T-cell (primary cell): ENCODE measurements around the gene LPCAT2. TPM values are rescaled to one million over a fixed set of nuclear protein-coding genes. Genes with fewer than 3 reads are reported as not detected.

Experiments
- ATAC-seq, 4 experiments: fragments of 200-7000 bp in 3 of 4; fragments of 150-1000 bp in 1 of 4; cut with Tn5 transposase; replicated peaks in 1 of 4; 1 replicate in 3 of 4; 2 replicates in 1 of 4; pipeline ENCODE4 v1.10.0; 2021; ENCODE audit warnings: moderate library complexity in 3 of 4, mild to moderate bottlenecking in 2 of 4, moderate number of reproducible peaks in 1 of 4
- CTCF ChIA-PET, 2 donors: fragments of 300-600 bp; sonication (Branson Sonifier 250); formaldehyde crosslinking; loops; one replicate each; lab custom pipeline; 2022; ENCODE audit warnings: antibody characterized with exemption in 2 of 2; lab: Charles Lee
- POLR2A ChIA-PET, 2 donors: fragments of 300-600 bp; sonication (Branson Sonifier 250); formaldehyde crosslinking; loops; one replicate each; lab custom pipeline; 2022; ENCODE audit warnings: antibody characterized with exemption in 2 of 2; lab: Charles Lee
- DNase-seq, 35 experiments: peaks; one replicate each; pipeline versions ENCODE4 v3.0.0 to v3.0.0-alpha.2; 2013 to 2023
- H3K27ac ChIP-seq: one replicate; pipeline ENCODE4 v1.5.1; 2013; ENCODE audit warnings: low read length
- H3K27me3 ChIP-seq, 2 experiments: replicated peaks in 1 of 2; 1 replicate in 1 of 2; 2 replicates in 1 of 2; pipeline versions ENCODE4 v1.6.1 to v1.7.0; 2013; ENCODE audit warnings: low read length in 1 of 2, mixed read lengths in 1 of 2; ENCODE audit not compliant: control insufficient read depth in 2 of 2, insufficient read depth in 2 of 2; ENCODE audit errors: extremely low read depth in 1 of 2
- H3K36me3 ChIP-seq, 2 donors: 1 replicate in 1 of 2; 2 replicates in 1 of 2; pipeline versions ENCODE4 v1.6.1 to v1.7.0; 2013; ENCODE audit warnings: low read length in 1 of 2; ENCODE audit not compliant: control insufficient read depth in 2 of 2, insufficient read depth in 1 of 2; ENCODE audit errors: extremely low read depth in 1 of 2
- H3K4me1 ChIP-seq, 2 experiments: 1 replicate in 1 of 2; 2 replicates in 1 of 2; pipeline versions ENCODE4 v1.6.1 to v1.7.0; 2013; ENCODE audit warnings: low read length in 2 of 2, mixed read lengths in 1 of 2; ENCODE audit not compliant: insufficient read depth in 2 of 2, control insufficient read depth in 1 of 2; ENCODE audit errors: extremely low read depth in 1 of 2
- H3K4me3 ChIP-seq, 2 donors: 1 replicate in 1 of 2; 2 replicates in 1 of 2; pipeline versions ENCODE4 v1.5.1 to v1.7.0; 2013; ENCODE audit warnings: mild to moderate bottlenecking in 2 of 2, low read length in 1 of 2, moderate library complexity in 1 of 2; ENCODE audit not compliant: control insufficient read depth in 1 of 2; ENCODE audit errors: extremely low read depth in 1 of 2
- H3K9me3 ChIP-seq: 2 replicates; pipeline ENCODE4 v1.7.0; 2013
- H3K27ac Mint-ChIP-seq, 2 donors: one replicate each; pipeline ENCODE4 v1.8.0; 2020 to 2021; ENCODE audit warnings: mild to moderate bottlenecking in 2 of 2, mixed read lengths in 2 of 2
- H3K27me3 Mint-ChIP-seq, 2 donors: one replicate each; pipeline ENCODE4 v1.8.0; 2021 to 2022; ENCODE audit warnings: mixed read lengths in 2 of 2
- H3K36me3 Mint-ChIP-seq: one replicate; pipeline ENCODE4 v1.8.0; 2021; ENCODE audit warnings: mixed read lengths
- H3K4me1 Mint-ChIP-seq, 3 donors: one replicate each; pipeline ENCODE4 v1.8.0; 2020 to 2022; ENCODE audit warnings: mixed read lengths in 3 of 3, mild to moderate bottlenecking in 1 of 3
- H3K4me3 Mint-ChIP-seq, 3 donors: one replicate each; pipeline ENCODE4 v1.8.0; 2020 to 2022; ENCODE audit warnings: mild to moderate bottlenecking in 3 of 3, mixed read lengths in 3 of 3, moderate library complexity in 3 of 3
- H3K9me3 Mint-ChIP-seq, 3 donors: one replicate each; pipeline ENCODE4 v1.8.0; 2020 to 2022; ENCODE audit warnings: mixed read lengths in 3 of 3
- WGBS: methylation state at CpG from one replicate; pipeline ENCODE4 v1.1.5; 2013; ENCODE audit warnings: missing lambda C conversion rate; ENCODE audit not compliant: insufficient coverage; 5-methylcytosine and 5-hydroxymethylcytosine counted together
- total RNA-seq, 35 experiments: library from RNA in 6 of 35; stranded (reverse) in 6 of 35; fragments of 120-200 nt in 1 of 35; gene quantifications; one replicate each; pipeline versions ENCODE4 v1.2.1 to v1.2.4 and lab custom pipeline; 2013 to 2026

LPCAT2 gene
- total RNA-seq, 5 donors from 2014 or later (not counting 1 experiment from before 2014, with no cell fraction given): 0.25 to 1.1 (median 0.79) TPM

DNA sequence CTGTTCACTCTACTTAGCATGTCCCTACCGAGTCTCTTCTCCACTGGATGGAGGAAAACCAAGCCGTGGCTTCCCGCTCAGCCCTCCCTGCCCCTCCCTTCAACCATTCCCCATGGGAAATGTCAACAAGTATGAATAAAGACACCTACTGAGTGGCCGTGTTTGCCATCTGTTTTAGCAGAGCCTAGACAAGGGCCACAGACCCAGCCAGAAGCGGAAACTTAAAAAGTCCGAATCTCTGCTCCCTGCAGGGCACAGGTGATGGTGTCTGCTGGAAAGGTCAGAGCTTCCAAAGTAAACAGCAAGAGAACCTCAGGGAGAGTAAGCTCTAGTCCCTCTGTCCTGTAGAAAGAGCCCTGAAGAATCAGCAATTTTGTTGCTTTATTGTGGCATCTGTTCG lies 2.8 kb upstream of the LPCAT2 start:
- ChIA-PET CTCF (no interaction called here), POLR2A (no interaction called here)
- ATAC-seq (no peak), DNase-seq (no peak)
- Mint-ChIP-seq H3K4me3 (no peak overlapping the region), H3K27ac (no peak overlapping the region), H3K9me3 (no peaks in the 10 kb centered on the region), H3K36me3 (no peaks in the 10 kb centered on the region), H3K27me3 (peaks cover 24 to 31% of the 10 kb centered on the region in 2 donors), H3K4me1 (peaks cover 10 to 16% (median 10%) of the 10 kb centered on the region in 3 donors)
- H3K27me3 ChIP-seq: peaks cover 0 to 29% of the 10 kb centered on the region in 2 experiments
- H3K4me1 ChIP-seq: peaks cover 4 to 8% of the 10 kb centered on the region in 2 experiments
- 88% methylated on average over 4 of the region's 7 CpGs for WGBS
- no peak overlapping the region for H3K4me3 ChIP-seq
- H3K36me3 ChIP-seq: no peaks in the 10 kb centered on the region
- no peak overlapping the region for H3K27ac ChIP-seq
- no peaks in the 10 kb centered on the region for H3K9me3 ChIP-seq

DNA sequence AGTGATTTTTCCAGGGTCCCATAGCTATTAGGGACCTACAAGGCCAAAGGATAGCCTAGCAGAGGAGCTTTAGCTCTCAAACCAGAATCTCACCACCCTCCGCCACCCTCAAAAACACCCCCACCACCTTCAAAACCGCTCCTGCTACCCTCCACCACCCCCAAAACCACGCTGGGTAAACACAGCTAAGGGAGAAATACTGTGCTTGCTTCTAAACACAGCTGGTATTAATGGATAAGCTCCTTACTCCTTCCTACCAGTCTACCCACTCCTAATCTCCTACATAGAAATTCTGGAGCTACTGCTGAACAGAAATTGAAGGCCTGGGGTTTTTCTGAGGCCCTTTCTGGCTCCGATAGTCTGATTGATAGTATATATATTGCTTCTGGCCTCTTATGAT lies 2.2 kb upstream of the LPCAT2 start:
- ChIA-PET POLR2A (interaction anchor here in 1 of 2 donors (0.6 kb wide), 1 partner anchor 21 kb away, joined by 3 read pairs; no protein-coding TSS in a partner anchor), CTCF (no interaction called here)
- Histone ChIP-seq H3K27ac (no peak overlapping the region), H3K27me3 (peaks cover 0 to 29% of the 10 kb centered on the region in 2 experiments), H3K9me3 (no peaks in the 10 kb centered on the region), H3K4me1 (peaks cover 4 to 8% of the 10 kb centered on the region in 2 experiments), H3K36me3 (no peaks in the 10 kb centered on the region), H3K4me3 (no peak overlapping the region)
- Mint-ChIP-seq H3K27me3 (peaks cover 25 to 32% of the 10 kb centered on the region in 2 donors), H3K36me3 (no peaks in the 10 kb centered on the region), H3K9me3 (peaks cover 0 to under 1% (median 0%) of the 10 kb centered on the region in 3 donors), H3K27ac (no peak overlapping the region), H3K4me1 (peaks cover 10 to 16% (median 10%) of the 10 kb centered on the region in 3 donors), H3K4me3 (no peak overlapping the region)
- 53% methylated on average over 3 of the region's 4 CpGs for WGBS
- DNase-seq: no peak
- ATAC-seq: no peak

- ATAC-seq: no peak
- peaks cover 6% of the 10 kb centered on the region for H3K36me3 Mint-ChIP-seq
- H3K4me3 ChIP-seq: peak overlapping the region in 1 of 2 donors; percentile 67
- H3K27ac Mint-ChIP-seq: no peak overlapping the region
- H3K27me3 ChIP-seq: peaks cover 0 to 29% of the 10 kb centered on the region in 2 experiments
- H3K4me1 ChIP-seq: peaks cover 4 to 8% of the 10 kb centered on the region in 2 experiments
- POLR2A ChIA-PET: interaction anchor here in 1 of 2 donors (0.5 kb wide), 1 partner anchor 11 kb away, joined by 5 read pairs; no protein-coding TSS in a partner anchor
- H3K36me3 ChIP-seq: no peaks in the 10 kb centered on the region
- no peak overlapping the region for H3K27ac ChIP-seq
- peak overlapping the region in 1 of 3 donors; percentile 79 for H3K4me3 Mint-ChIP-seq
- H3K27me3 Mint-ChIP-seq: peaks cover 42 to 44% of the 10 kb centered on the region in 2 donors
- CTCF ChIA-PET: interaction anchor here in 1 of 2 donors (0.6 kb wide), 1 partner anchor 11 kb away, joined by 5 read pairs; no protein-coding TSS in a partner anchor
- H3K4me1 Mint-ChIP-seq: peaks cover 10 to 16% (median 10%) of the 10 kb centered on the region in 3 donors
- DNase-seq: no peak
- peaks cover 6% of the 10 kb centered on the region for H3K9me3 ChIP-seq
- 79% methylated on average over 8 of the region's 9 CpGs for WGBS
- peaks cover 9 to 18% (median 12%) of the 10 kb centered on the region in 3 donors for H3K9me3 Mint-ChIP-seq
Observed at GRCh38 chr16:55508271-55508921, 476 bp upstream of the LPCAT2 start.

- H3K9me3 Mint-ChIP-seq: peaks cover 9 to 22% (median 12%) of the 10 kb centered on the region in 3 donors
- H3K27me3 Mint-ChIP-seq: peaks cover 44 to 51% of the 10 kb centered on the region in 2 donors
- Histone ChIP-seq H3K27ac (no peak overlapping the region), H3K4me1 (peaks cover 4 to 8% of the 10 kb centered on the region in 2 experiments), H3K27me3 (peaks cover 0 to 29% of the 10 kb centered on the region in 2 experiments), H3K36me3 (no peaks in the 10 kb centered on the region), H3K9me3 (peaks cover 6% of the 10 kb centered on the region), H3K4me3 (no peak overlapping the region)
- peak overlapping the region in 1 of 3 donors; percentile 79 for H3K4me3 Mint-ChIP-seq
- no peak overlapping the region for H3K27ac Mint-ChIP-seq
- DNase-seq (no peak), ATAC-seq (no peak)
- ChIA-PET CTCF (no interaction called here), POLR2A (interaction anchor here in 1 of 2 donors (0.6 kb wide), 1 partner anchor 875 kb away, joined by 6 read pairs; no protein-coding TSS in a partner anchor)
- WGBS: no CpG with 5 or more reads among the region's 4 CpGs
- H3K36me3 Mint-ChIP-seq: peaks cover 6% of the 10 kb centered on the region
- H3K4me1 Mint-ChIP-seq: peaks cover 10 to 16% (median 10%) of the 10 kb centered on the region in 3 donors
Observed at GRCh38 chr16:55510185-55510805, 1.4 kb downstream of the LPCAT2 start.

DNA sequence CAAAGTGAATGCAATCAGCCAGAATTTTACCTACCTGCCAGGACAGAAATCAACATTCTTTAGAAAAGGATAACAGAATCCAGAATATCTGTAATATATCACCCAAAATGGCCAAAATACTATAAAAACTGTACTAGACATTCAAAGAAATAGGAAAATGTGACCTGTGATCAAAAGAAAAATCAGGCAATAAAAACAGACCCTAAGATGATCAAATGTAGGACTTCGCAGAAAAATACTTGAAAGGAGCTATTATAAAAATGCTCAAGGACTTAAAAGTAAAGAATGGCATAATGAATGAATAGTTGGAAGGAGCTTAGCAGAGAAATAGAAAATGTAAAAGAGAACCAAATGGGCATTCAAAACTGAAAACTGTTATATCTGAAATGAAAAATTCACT lies 4.1 kb downstream of the LPCAT2 start:
- H3K36me3 ChIP-seq: no peaks in the 10 kb centered on the region
- POLR2A ChIA-PET: no interaction called here
- H3K9me3 Mint-ChIP-seq: peaks cover 9 to 22% (median 12%) of the 10 kb centered on the region in 3 donors
- H3K4me1 Mint-ChIP-seq: peaks cover 10 to 16% (median 10%) of the 10 kb centered on the region in 3 donors
- no peak for DNase-seq
- H3K27ac ChIP-seq: no peak overlapping the region
- CTCF ChIA-PET: no interaction called here
- peaks cover 6% of the 10 kb centered on the region for H3K9me3 ChIP-seq
- peaks cover 6% of the 10 kb centered on the region for H3K36me3 Mint-ChIP-seq
- no peak overlapping the region for H3K4me3 Mint-ChIP-seq
- H3K27me3 Mint-ChIP-seq: peaks cover 41% of the 10 kb centered on the region in 2 donors
- ATAC-seq: no peak
- no peak overlapping the region for H3K27ac Mint-ChIP-seq
- no peak overlapping the region for H3K4me3 ChIP-seq
- WGBS: 100% methylated on average over 1 of the region's 1 CpG
- peaks cover 4 to 8% of the 10 kb centered on the region in 2 experiments for H3K4me1 ChIP-seq
- peaks cover 0 to 14% of the 10 kb centered on the region in 2 experiments for H3K27me3 ChIP-seq

DNA sequence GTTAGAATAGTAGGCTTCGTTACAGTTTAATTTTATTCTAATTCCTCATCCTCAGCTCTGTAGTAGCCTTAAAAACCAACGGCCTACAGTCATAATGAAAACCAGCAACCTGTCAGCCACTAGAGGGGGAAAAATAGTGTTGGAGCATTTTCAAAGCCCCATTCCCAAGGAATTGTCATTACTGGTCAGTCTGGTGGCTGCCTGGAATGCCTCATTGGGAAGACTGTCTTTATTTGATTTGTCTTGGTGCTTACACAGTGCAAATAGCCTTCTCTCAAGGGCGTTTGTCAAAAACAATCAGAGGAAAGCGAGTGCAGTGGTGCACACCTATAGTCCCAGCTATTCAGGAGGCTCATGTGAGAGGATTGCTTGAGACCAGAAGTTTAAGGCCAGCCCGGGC lies 4.7 kb downstream of the LPCAT2 start:
- Mint-ChIP-seq H3K36me3 (peaks cover 6% of the 10 kb centered on the region), H3K4me3 (no peak overlapping the region), H3K4me1 (peaks cover 7 to 13% (median 8%) of the 10 kb centered on the region in 3 donors), H3K9me3 (peaks cover 9 to 22% (median 12%) of the 10 kb centered on the region in 3 donors), H3K27ac (no peak overlapping the region), H3K27me3 (peaks cover 36 to 37% of the 10 kb centered on the region in 2 donors)
- no peaks in the 10 kb centered on the region for H3K36me3 ChIP-seq
- H3K27ac ChIP-seq: no peak overlapping the region
- 68% methylated on average over 2 of the region's 5 CpGs for WGBS
- DNase-seq (no peak), ATAC-seq (no peak)
- H3K9me3 ChIP-seq: peaks cover 6% of the 10 kb centered on the region
- H3K27me3 ChIP-seq: peaks cover 0 to 13% of the 10 kb centered on the region in 2 experiments
- ChIA-PET CTCF (interaction anchor here (0.5 to 0.6 kb wide), 2 partner anchors 25 to 747 kb away, joined by 3 to 6 read pairs; no protein-coding TSS in a partner anchor), POLR2A (no interaction called here)
- peaks cover 4 to 8% of the 10 kb centered on the region in 2 experiments for H3K4me1 ChIP-seq
- H3K4me3 ChIP-seq: no peak overlapping the region
